Naive thymus-derived CD4-positive, alpha-beta T cell (primary cell): Measurements from ENCODE around the gene NCK1. TPM values are rescaled to one million over a fixed set of nuclear protein-coding genes. Genes with fewer than 3 reads are reported as not detected.

Experiments used
- ATAC-seq: fragments of 150-1000 bp; cut with Tn5 transposase; 2 replicates; pipeline ENCODE4 v1.10.0; 2021; ENCODE audit warnings: mild to moderate bottlenecking, moderate library complexity
- CTCF ChIA-PET: fragments of 350-600 bp; sonication (Branson Sonifier 250); formaldehyde crosslinking; loops from one replicate; lab custom pipeline; 2021; ENCODE audit warnings: antibody characterized with exemption; lab: Charles Lee
- POLR2A ChIA-PET: fragments of 350-600 bp; sonication (Branson Sonifier 250); formaldehyde crosslinking; loops from one replicate; lab custom pipeline; 2021; ENCODE audit warnings: antibody characterized with exemption, inconsistent platforms; lab: Charles Lee
- DNase-seq, 9 donors: peaks; one replicate each; pipeline versions ENCODE4 v3.0.0 to v3.0.0-alpha.2; 2020 to 2022; ENCODE audit warnings: mixed read lengths in 1 of 9
- H3K27ac ChIP-seq: one replicate; pipeline ENCODE4 v1.7.0; 2013; ENCODE audit warnings: mild to moderate bottlenecking, low read depth, low read length, moderate library complexity
- H3K27me3 ChIP-seq, 2 donors: one replicate each; pipeline ENCODE4 v1.7.0; 2013; ENCODE audit warnings: low read length in 2 of 2, mild to moderate bottlenecking in 2 of 2, moderate library complexity in 2 of 2; ENCODE audit not compliant: control insufficient read depth in 2 of 2, insufficient read depth in 2 of 2
- H3K36me3 ChIP-seq, 3 experiments: 1 replicate in 2 of 3; 2 replicates in 1 of 3; pipeline ENCODE4 v1.7.0; 2013; ENCODE audit warnings: low read length in 3 of 3, mild to moderate bottlenecking in 3 of 3, moderate library complexity in 1 of 3; ENCODE audit not compliant: insufficient read depth in 3 of 3, control insufficient read depth in 2 of 3
- H3K4me1 ChIP-seq, 2 donors: one replicate each; pipeline ENCODE4 v1.7.0; 2013; ENCODE audit warnings: low read length in 2 of 2, mild to moderate bottlenecking in 2 of 2, moderate library complexity in 1 of 2; ENCODE audit not compliant: control insufficient read depth in 2 of 2, insufficient read depth in 2 of 2
- H3K4me3 ChIP-seq: 2 replicates; pipeline ENCODE4 v1.7.0; 2013; ENCODE audit warnings: mild to moderate bottlenecking, low read length
- H3K9me3 ChIP-seq, 3 experiments: 1 replicate in 2 of 3; 2 replicates in 1 of 3; pipeline ENCODE4 v1.7.0; 2013; ENCODE audit warnings: low read length in 3 of 3; ENCODE audit not compliant: control insufficient read depth in 2 of 3
- H3K27ac Mint-ChIP-seq, 9 donors: one replicate each; pipeline ENCODE4 v1.8.0; 2020 to 2022; ENCODE audit warnings: mixed read lengths in 9 of 9, mild to moderate bottlenecking in 8 of 9, moderate library complexity in 5 of 9, inconsistent platforms in 2 of 9
- H3K27me3 Mint-ChIP-seq, 5 donors: one replicate each; pipeline ENCODE4 v1.8.0; 2021 to 2022; ENCODE audit warnings: mixed read lengths in 5 of 5, mild to moderate bottlenecking in 1 of 5
- H3K36me3 Mint-ChIP-seq, 5 donors: one replicate each; pipeline ENCODE4 v1.8.0; 2020 to 2022; ENCODE audit warnings: mixed read lengths in 5 of 5, mild to moderate bottlenecking in 3 of 5, inconsistent platforms in 1 of 5
- H3K4me1 Mint-ChIP-seq, 7 donors: one replicate each; pipeline ENCODE4 v1.8.0; 2020 to 2022; ENCODE audit warnings: mixed read lengths in 7 of 7, mild to moderate bottlenecking in 3 of 7, inconsistent platforms in 1 of 7
- H3K4me3 Mint-ChIP-seq, 10 donors: one replicate each; pipeline ENCODE4 v1.8.0; 2020 to 2022; ENCODE audit warnings: mild to moderate bottlenecking in 10 of 10, mixed read lengths in 10 of 10, moderate library complexity in 6 of 10, inconsistent platforms in 2 of 10
- H3K9me3 Mint-ChIP-seq, 11 donors: one replicate each; pipeline ENCODE4 v1.8.0; 2020 to 2022; ENCODE audit warnings: mixed read lengths in 11 of 11, mild to moderate bottlenecking in 4 of 11, inconsistent platforms in 1 of 11, moderate library complexity in 1 of 11
- intact Hi-C, 2 donors: fragments of 100-400 bp; cut with micrococcal nuclease; formaldehyde crosslinking; loops; one replicate each; pipeline ENCODE4 v1.15.1; 2023
- polyA plus RNA-seq, 2 donors: library from polyadenylated mRNA; unstranded; fragments of 300-500 nt; fragmentation: Illumina TruSeq; gene quantifications; one replicate each; pipeline ENCODE4 v1.2.3, GENCODE V29; 2021
- total RNA-seq, 6 experiments: library from RNA in 5 of 6; stranded (reverse) in 5 of 6; gene quantifications; 1 replicate in 5 of 6; 2 replicates in 1 of 6; pipeline ENCODE4 v1.2.3 and lab custom pipeline; 2021 to 2026

Gene NCK1
- total and polyA plus RNA-seq, 7 experiments from 2014 or later: 39.1 to 59.6 (median 47.3) TPM

DNA sequence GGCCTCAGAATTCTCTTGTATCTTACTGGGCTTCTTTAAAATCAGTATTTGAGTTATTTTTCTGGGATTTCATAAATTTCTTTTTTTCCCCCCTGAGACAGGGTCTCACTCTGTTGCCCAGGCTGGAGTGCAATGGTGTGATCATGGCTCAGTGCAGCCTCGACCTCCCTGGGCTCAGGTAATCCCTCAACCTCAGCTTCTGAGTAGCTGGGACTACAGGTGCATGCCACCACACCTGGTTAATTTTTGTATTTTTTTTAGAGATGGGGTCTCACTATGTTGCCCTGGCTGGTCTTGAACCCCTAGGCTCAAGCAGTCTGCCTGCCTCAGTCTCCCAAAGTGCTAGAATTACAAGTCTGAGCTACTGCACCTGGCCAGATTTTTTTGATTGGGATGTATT lies 43.5 kb downstream of the NCK1 start:
- Histone ChIP-seq H3K9me3 (peaks cover 3 to 11% (median 3%) of the 10 kb centered on the region in 3 experiments), H3K4me1 (peaks cover 29 to 50% of the 10 kb centered on the region in 2 donors), H3K27ac (no peak overlapping the region), H3K36me3 (peaks cover 0 to 9% (median 0%) of the 10 kb centered on the region in 3 experiments), H3K27me3 (no peaks in the 10 kb centered on the region), H3K4me3 (no peak overlapping the region)
- CTCF ChIA-PET: interaction anchor here (0.6 kb wide), 1 partner anchor 309 kb away, joined by 3 read pairs; no protein-coding TSS in a partner anchor
- H3K27me3 Mint-ChIP-seq: no peaks in the 10 kb centered on the region
- peaks cover 53 to 80% (median 72%) of the 10 kb centered on the region in 7 donors for H3K4me1 Mint-ChIP-seq
- H3K27ac Mint-ChIP-seq: peak overlapping the region in 4 of 9 donors; percentile 56 to 90 (median 74)
- DNase-seq (no peak), ATAC-seq (no peak)
- peaks cover 0 to 60% (median 35%) of the 10 kb centered on the region in 11 donors for H3K9me3 Mint-ChIP-seq
- POLR2A ChIA-PET: no interaction called here
- intact Hi-C loops: no loop called here
- H3K36me3 Mint-ChIP-seq: peaks cover 7 to 51% (median 45%) of the 10 kb centered on the region in 5 donors
- peak overlapping the region in 6 of 10 donors; percentile 12 to 62 (median 47) for H3K4me3 Mint-ChIP-seq

DNA sequence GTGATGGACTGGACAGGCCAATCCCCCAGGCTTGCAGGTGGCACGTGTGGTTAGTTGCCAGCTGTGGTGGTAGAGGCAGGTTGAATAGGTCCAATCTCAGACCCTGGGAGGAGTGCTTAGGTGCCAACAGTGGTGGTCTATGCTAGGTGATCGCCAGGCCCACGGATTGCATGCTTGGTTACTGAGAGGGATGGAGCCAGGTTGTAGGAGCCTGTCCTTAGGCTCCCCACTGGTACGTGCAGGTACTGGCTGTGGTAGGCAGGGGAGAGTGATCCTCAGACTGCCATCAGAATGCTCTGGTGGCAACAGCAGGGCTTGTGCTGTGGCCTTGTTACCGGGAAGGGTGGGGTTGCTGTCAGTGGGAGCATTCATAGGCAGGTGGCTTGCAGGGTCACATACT lies 44.7 kb downstream of the NCK1 start:
- POLR2A ChIA-PET: no interaction called here
- DNase-seq (no peak), ATAC-seq (peak; percentile 16)
- peaks cover 0 to 58% (median 29%) of the 10 kb centered on the region in 11 donors for H3K9me3 Mint-ChIP-seq
- CTCF ChIA-PET: interaction anchor here (0.6 kb wide), 1 partner anchor 622 kb away, joined by 3 read pairs; no protein-coding TSS in a partner anchor
- H3K27ac Mint-ChIP-seq: peak overlapping the region in 4 of 9 donors; percentile 9 to 90 (median 47)
- no peaks in the 10 kb centered on the region for H3K27me3 Mint-ChIP-seq
- peaks cover 47 to 80% (median 72%) of the 10 kb centered on the region in 7 donors for H3K4me1 Mint-ChIP-seq
- H3K4me3 ChIP-seq: no peak overlapping the region
- peak overlapping the region in 4 of 10 donors; percentile 27 to 38 (median 34) for H3K4me3 Mint-ChIP-seq
- H3K4me1 ChIP-seq: peaks cover 34 to 60% of the 10 kb centered on the region in 2 donors
- no peaks in the 10 kb centered on the region for H3K27me3 ChIP-seq
- intact Hi-C loops: no loop called here
- H3K36me3 ChIP-seq: peaks cover 0 to 9% (median 4%) of the 10 kb centered on the region in 3 experiments
- H3K36me3 Mint-ChIP-seq: peaks cover 7 to 50% (median 38%) of the 10 kb centered on the region in 5 donors
- H3K9me3 ChIP-seq: peaks cover 3 to 11% (median 3%) of the 10 kb centered on the region in 3 experiments
- no peak overlapping the region for H3K27ac ChIP-seq

GRCh38 chr3:136908297-136908696 lies 46.3 kb downstream of the NCK1 start:
- Mint-ChIP-seq H3K4me1 (peaks cover 47 to 86% (median 74%) of the 10 kb centered on the region in 7 donors), H3K9me3 (peaks cover 0 to 56% (median 18%) of the 10 kb centered on the region in 11 donors), H3K4me3 (peak overlapping the region in 6 of 10 donors; percentile 38 to 67 (median 52)), H3K27me3 (no peaks in the 10 kb centered on the region), H3K27ac (peak overlapping the region in 7 of 9 donors; percentile 7 to 90 (median 53)), H3K36me3 (peaks cover 6 to 51% (median 38%) of the 10 kb centered on the region in 5 donors)
- ATAC-seq (no peak), DNase-seq (no peak)
- ChIA-PET POLR2A (interaction anchor here (1.0 to 1.4 kb wide), 3 partner anchors 30 to 156 kb away, joined by 3 to 4 read pairs (median 3); partner anchors contain the start of genes NCK1 and STAG1), CTCF (no interaction called here)
- H3K27me3 ChIP-seq: no peaks in the 10 kb centered on the region
- H3K4me1 ChIP-seq: peaks cover 34 to 62% of the 10 kb centered on the region in 2 donors
- H3K36me3 ChIP-seq: peaks cover 0 to 5% (median 4%) of the 10 kb centered on the region in 3 experiments
- H3K4me3 ChIP-seq: no peak overlapping the region
- intact Hi-C loops: loop anchor here in 1 of 2 donors (2.0 kb wide), 2 partner anchors 15 to 17 kb away; no protein-coding TSS in a partner anchor
- H3K9me3 ChIP-seq: peaks cover 3 to 11% (median 3%) of the 10 kb centered on the region in 3 experiments
- no peak overlapping the region for H3K27ac ChIP-seq

GRCh38 chr3:136909187-136909586 lies 47.2 kb downstream of the NCK1 start:
- peaks cover 39 to 62% of the 10 kb centered on the region in 2 donors for H3K4me1 ChIP-seq
- ChIA-PET CTCF (no interaction called here), POLR2A (interaction anchor here (1.0 to 1.4 kb wide), 3 partner anchors 30 to 157 kb away, joined by 3 to 4 read pairs (median 3); partner anchors contain the start of genes NCK1 and STAG1)
- no peak overlapping the region for H3K27ac ChIP-seq
- H3K36me3 ChIP-seq: peaks cover 0 to 4% (median 0%) of the 10 kb centered on the region in 3 experiments
- no peaks in the 10 kb centered on the region for H3K27me3 ChIP-seq
- Mint-ChIP-seq H3K36me3 (peaks cover 6 to 50% (median 34%) of the 10 kb centered on the region in 5 donors), H3K27me3 (no peaks in the 10 kb centered on the region), H3K27ac (peak overlapping the region; percentile 6 to 90 (median 53)), H3K9me3 (peaks cover 0 to 49% (median 14%) of the 10 kb centered on the region in 11 donors), H3K4me1 (peaks cover 50 to 94% (median 80%) of the 10 kb centered on the region in 7 donors), H3K4me3 (peak overlapping the region in 9 of 10 donors; percentile 7 to 67 (median 45))
- peaks cover 0 to 4% (median 3%) of the 10 kb centered on the region in 3 experiments for H3K9me3 ChIP-seq
- intact Hi-C loops: loop anchor here in 1 of 2 donors (2.0 kb wide), 2 partner anchors 16 kb away; no protein-coding TSS in a partner anchor
- ATAC-seq (peak; percentile 51), DNase-seq (no peak)
- no peak overlapping the region for H3K4me3 ChIP-seq

- H3K4me3 Mint-ChIP-seq: peak overlapping the region in 3 of 10 donors; percentile 3 to 21 (median 20)
- ChIA-PET POLR2A (interaction anchor here (0.5 to 1.7 kb wide), 4 partner anchors 9 to 206 kb away, joined by 3 to 7 read pairs (median 4); partner anchors contain the start of gene NCK1), CTCF (interaction anchor here (0.7 kb wide), 1 partner anchor 13 kb away, joined by 3 read pairs; no protein-coding TSS in a partner anchor)
- H3K27ac Mint-ChIP-seq: peak overlapping the region in 2 of 9 donors; percentile 26 to 90
- H3K27me3 Mint-ChIP-seq: no peaks in the 10 kb centered on the region
- peaks cover 6 to 56% (median 36%) of the 10 kb centered on the region in 5 donors for H3K36me3 Mint-ChIP-seq
- no peaks in the 10 kb centered on the region for H3K27me3 ChIP-seq
- no peaks in the 10 kb centered on the region for H3K9me3 ChIP-seq
- peaks cover 45 to 74% of the 10 kb centered on the region in 2 donors for H3K4me1 ChIP-seq
- H3K36me3 ChIP-seq: peaks cover 0 to 4% (median 0%) of the 10 kb centered on the region in 3 experiments
- peaks cover 0 to 35% (median 7%) of the 10 kb centered on the region in 11 donors for H3K9me3 Mint-ChIP-seq
- H3K4me1 Mint-ChIP-seq: peaks cover 59 to 100% (median 93%) of the 10 kb centered on the region in 7 donors
- intact Hi-C loops: loop anchor here in 1 of 2 donors (1.0 kb wide), 1 partner anchor 9 kb away; no protein-coding TSS in a partner anchor
- H3K4me3 ChIP-seq: no peak overlapping the region
- no peak for DNase-seq
- H3K27ac ChIP-seq: no peak overlapping the region
- no peak for ATAC-seq
Measured at GRCh38 chr3:136910697-136911096, 48.7 kb downstream of the NCK1 start.

- H3K9me3 Mint-ChIP-seq: peaks cover 0 to 27% (median 5%) of the 10 kb centered on the region in 11 donors
- Histone ChIP-seq H3K27ac (no peak overlapping the region), H3K4me3 (no peak overlapping the region), H3K9me3 (no peaks in the 10 kb centered on the region), H3K27me3 (no peaks in the 10 kb centered on the region), H3K4me1 (peaks cover 36 to 67% of the 10 kb centered on the region in 2 donors), H3K36me3 (peaks cover 0 to 4% (median 0%) of the 10 kb centered on the region in 3 experiments)
- DNase-seq: no peak
- H3K27ac Mint-ChIP-seq: peak overlapping the region in 5 of 9 donors; percentile 26 to 69 (median 49)
- intact Hi-C loops: no loop called here
- H3K36me3 Mint-ChIP-seq: peaks cover 6 to 55% (median 34%) of the 10 kb centered on the region in 5 donors
- H3K4me1 Mint-ChIP-seq: peaks cover 51 to 100% (median 93%) of the 10 kb centered on the region in 7 donors
- peak overlapping the region in 5 of 10 donors; percentile 5 to 54 (median 24) for H3K4me3 Mint-ChIP-seq
- no peaks in the 10 kb centered on the region for H3K27me3 Mint-ChIP-seq
- CTCF ChIA-PET: interaction anchor here (0.6 kb wide), 1 partner anchor 623 kb away, joined by 3 read pairs; no protein-coding TSS in a partner anchor
- ATAC-seq: no peak
- POLR2A ChIA-PET: interaction anchor here (2.8 kb wide), 1 partner anchor 52 kb away, joined by 12 read pairs; the partner anchor contains the start of gene NCK1
Measured at GRCh38 chr3:136913168-136913567, 51.2 kb downstream of the NCK1 start.
